ENCODE data around the gene VPS72. TPM values are rescaled to one million over a fixed set of nuclear protein-coding genes. Genes with fewer than 3 reads are reported as not detected.

VPS72 gene
- total RNA-seq, 4 donors from 2014 or later: 21.9 to 39.2 (median 26.5) TPM

DNA sequence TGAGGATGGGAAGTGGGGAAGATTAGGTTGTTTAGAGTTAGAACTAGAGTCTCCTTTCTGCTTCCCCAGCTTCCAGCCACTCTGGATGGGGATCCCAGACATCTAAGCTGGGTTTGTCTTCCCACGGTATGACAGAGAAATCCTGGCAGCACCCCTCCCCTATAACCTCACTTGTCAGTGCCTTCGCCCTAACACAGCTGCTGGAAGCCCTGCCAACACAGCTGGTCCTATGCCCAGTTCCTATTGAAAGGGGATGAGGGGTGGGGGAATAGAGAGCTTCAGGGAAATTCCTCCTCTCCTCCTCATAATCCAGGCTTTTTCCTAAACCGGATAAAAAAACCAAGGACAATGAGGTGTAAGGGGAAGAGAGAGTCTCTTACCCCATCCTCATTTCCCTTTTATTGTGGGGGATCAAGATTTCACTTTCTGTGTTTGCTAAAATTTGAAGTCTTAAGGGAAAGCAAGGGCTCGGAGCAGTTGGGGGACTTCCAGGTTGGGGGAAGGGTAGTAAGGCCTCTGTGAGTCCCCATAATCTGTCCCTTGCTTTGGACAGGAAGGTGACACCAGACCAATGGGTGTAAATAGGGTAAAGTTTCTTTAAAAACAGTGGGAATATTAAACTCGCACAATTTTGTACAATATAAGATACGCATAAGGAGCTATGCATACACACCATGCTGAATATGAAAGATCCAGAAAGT, 14.8 kb downstream of the VPS72 start:
- TF ChIP-seq, protein P1, sequence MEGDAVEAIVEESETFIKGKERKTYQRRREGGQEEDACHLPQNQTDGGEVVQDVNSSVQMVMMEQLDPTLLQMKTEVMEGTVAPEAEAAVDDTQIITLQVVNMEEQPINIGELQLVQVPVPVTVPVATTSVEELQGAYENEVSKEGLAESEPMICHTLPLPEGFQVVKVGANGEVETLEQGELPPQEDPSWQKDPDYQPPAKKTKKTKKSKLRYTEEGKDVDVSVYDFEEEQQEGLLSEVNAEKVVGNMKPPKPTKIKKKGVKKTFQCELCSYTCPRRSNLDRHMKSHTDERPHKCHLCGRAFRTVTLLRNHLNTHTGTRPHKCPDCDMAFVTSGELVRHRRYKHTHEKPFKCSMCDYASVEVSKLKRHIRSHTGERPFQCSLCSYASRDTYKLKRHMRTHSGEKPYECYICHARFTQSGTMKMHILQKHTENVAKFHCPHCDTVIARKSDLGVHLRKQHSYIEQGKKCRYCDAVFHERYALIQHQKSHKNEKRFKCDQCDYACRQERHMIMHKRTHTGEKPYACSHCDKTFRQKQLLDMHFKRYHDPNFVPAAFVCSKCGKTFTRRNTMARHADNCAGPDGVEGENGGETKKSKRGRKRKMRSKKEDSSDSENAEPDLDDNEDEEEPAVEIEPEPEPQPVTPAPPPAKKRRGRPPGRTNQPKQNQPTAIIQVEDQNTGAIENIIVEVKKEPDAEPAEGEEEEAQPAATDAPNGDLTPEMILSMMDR (IDR thresholded peaks at IDR 0.05; ENCODE audit: low read depth): no peak

DNA sequence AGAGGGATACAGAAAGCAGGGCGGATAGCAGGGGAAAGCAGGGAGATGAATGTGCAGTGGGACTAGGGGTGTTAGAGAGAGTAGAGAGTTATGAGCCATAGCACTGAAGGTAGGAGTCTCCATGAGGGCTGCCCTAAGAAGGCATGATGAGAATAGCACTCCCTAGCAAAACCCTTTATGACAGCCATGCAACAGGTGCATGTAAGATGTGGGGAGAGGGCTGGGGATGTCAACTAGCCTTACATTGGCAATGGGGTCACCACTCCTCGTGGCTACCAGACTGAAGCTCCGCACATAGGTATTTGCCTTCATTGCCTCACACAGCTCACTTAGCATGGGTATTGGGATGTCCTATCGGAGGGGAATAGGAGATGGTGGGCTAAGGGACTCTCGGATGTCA, 18.8 kb downstream of the VPS72 start:
- TF ChIP-seq, protein P1 (IDR thresholded peaks at IDR 0.05; ENCODE audit: low read depth): no peak

DNA sequence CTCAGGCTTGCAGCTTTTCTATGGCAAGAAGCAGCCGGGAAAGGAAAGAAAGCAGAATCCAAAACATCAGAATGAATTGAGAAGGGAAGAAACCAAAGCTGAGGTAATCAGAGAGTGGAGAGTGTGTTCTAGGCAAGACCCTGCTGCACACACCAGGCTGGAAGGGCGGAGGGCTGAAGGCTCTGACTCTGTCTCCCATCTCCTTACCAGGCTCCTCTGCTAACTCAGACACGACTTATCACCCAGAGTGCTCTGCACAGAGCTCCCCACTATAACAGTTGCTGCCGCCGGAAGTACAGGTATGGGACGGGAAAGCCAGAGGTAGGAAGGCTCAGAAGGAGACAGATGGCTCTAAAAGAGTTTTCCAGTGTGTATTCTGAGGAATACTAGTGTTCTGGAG, 22.9 kb downstream of the VPS72 start:
- TF ChIP-seq, protein P1 (IDR thresholded peaks at IDR 0.05; ENCODE audit: low read depth): no peak

DNA sequence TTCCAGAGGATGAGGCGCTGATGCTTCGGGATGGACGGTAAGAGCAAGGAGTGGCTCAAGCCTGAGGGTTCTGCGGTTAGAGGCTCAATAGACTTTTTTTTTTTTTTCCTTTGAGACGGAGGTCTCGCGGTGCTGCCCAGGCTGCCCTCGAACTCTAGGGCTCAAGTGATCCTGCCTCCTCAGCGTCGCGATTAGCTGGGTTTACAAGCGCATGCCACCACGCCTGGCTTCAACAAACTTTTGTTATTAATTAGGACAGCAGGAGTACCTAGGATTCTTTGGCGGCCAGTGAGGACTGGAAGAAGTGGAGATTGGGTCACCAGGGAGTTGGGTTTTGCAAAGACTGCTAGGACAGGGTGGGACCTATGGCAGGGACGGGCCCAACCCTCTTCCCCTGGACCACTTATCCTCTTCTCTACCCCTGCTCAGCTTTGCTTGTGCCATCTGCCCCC, 23.5 kb downstream of the VPS72 start:
- TF ChIP-seq, protein P1 (IDR thresholded peaks at IDR 0.05; ENCODE audit: low read depth): no peak

DNA sequence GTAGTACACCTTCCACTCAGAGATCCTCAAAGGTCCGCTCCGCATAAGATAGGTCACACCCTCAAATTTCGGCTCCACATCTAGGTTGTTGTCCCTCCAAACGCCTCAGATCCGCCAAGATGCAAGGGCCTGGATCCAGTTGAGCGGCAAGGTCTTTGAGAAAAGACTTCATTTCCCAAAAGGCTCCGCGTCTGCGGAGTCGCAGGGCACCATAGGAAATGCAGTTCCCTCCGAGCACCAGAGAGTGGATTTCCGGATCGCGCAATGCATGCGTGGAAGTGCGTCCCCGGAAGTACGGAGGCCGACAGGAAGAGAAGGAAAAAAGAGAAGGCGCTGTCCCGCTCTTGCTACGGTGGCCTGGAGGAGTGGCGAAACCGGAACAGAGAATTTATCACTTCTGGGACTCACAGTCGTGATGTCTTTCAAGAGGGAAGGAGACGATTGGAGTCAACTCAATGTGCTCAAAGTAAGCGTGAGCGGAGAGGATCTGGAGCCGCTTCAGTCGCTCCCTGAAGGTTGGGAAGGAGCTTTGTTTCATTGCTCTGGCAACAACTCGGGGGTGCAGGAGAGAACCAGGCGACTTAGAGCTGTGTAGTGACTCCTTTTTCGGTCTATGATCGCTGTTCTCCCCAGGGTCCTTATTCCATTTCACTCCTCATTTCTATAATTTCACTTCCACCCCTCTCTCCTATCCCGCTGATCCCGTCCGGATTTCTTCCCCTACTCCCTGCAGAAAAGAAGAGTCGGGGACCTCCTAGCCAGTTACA, 24.1 kb downstream of the VPS72 start, which contains the start of the genes LYSMD1 and SCNM1:
TSS of gene LYSMD1 (minus strand) at position 165 of the 767 bp plus-strand sequence. CDS start 644 bp downstream, outside the sequence.
TSS of gene SCNM1 (plus strand) at position 407 of the 767 bp plus-strand sequence. CDS start at position 416, 9 bp downstream.
- TF ChIP-seq, protein P1 (IDR thresholded peaks at IDR 0.05; ENCODE audit: low read depth): no peak

DNA sequence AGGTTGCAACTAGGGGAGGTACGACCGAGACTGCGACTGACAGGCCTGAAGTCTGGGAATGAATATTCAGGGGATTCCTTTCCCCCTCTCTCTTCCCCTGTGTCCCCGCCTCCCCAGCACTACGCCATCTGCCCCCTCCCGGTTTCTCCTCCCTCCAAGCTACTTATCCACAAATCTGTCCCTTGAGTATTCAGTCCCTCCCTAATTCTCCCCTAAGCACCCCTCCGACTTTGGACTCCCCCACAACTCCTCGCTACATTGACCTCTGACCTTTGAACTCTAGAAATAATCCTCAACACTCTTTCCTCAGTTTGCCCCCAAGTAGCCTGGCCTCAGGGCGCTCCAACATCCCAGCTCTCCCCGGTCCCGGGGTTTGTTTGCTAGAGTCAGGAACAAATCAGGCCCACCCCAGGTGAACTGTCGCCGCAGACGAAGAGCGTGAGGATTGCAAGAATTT, 24.7 kb downstream of the VPS72 start:
- TF ChIP-seq, protein P1 (IDR thresholded peaks at IDR 0.05; ENCODE audit: low read depth): no peak

DNA sequence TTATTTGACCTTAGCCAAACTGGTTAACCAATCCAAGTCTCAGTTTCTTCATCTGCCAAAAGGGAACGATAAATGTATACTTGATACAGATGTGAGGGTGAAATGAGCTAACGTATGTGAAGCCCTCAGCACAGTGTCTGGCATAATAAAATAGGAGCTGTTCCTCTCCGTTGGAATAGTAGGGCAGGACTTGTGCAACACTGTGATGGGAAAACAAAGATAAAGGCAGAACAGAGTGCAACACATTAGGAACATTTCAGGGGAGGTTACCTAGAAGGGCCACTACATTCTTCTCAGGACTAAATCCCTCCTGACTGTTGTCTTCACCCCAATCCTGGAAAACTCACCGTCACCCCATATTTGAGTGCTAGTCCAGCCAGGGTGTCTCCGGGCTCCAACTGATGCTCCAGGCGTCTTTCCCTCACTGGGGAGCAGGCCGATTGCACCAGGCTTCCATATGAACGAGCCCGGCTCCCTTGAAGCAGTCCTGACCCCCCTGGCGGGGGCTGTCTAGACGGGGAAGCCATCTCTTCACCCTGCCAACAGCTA, 25.2 kb downstream of the VPS72 start:
- TF ChIP-seq, protein P1 (IDR thresholded peaks at IDR 0.05; ENCODE audit: low read depth): no peak
